Neural cell (in vitro differentiated cells): Measurements from ENCODE around the gene APP. TPM values are rescaled to one million over a fixed set of nuclear protein-coding genes. Genes with fewer than 3 reads are reported as not detected.

Experiments used
- H2AFZ ChIP-seq: fragments of 200-600, 300-800 bp; sonication (generic), shearing (Covaris generic); 2 replicates; pipeline ENCODE4 v1.6.0; 2014; ENCODE audit warnings: low read depth, mild to moderate bottlenecking, antibody characterized with exemption, low read length, moderate library complexity
- H3F3A ChIP-seq: fragments of 200-600 bp; shearing (Covaris generic); 2 replicates; pipeline ENCODE4 v1.6.1; 2016; ENCODE audit warnings: mild to moderate bottlenecking, moderate library complexity, mixed read lengths, antibody characterized with exemption, low read length; ENCODE audit not compliant: insufficient read depth, poor library complexity, severe bottlenecking
- H3K27ac ChIP-seq: fragments of 200-600, 300-800 bp; sonication (generic), shearing (Covaris generic); 2 replicates; pipeline ENCODE4 v1.5.1; 2014; ENCODE audit warnings: mild to moderate bottlenecking, low read length, moderate library complexity
- H3K27me3 ChIP-seq: fragments of 300-800, 200-600 bp; sonication (generic), shearing (Covaris generic); 2 replicates; pipeline ENCODE4 v1.6.0; 2014; ENCODE audit warnings: mild to moderate bottlenecking, low read depth, low read length, moderate library complexity; ENCODE audit not compliant: insufficient read depth
- H3K36me3 ChIP-seq: fragments of 300-800, 200-600 bp; sonication (generic), shearing (Covaris generic); 2 replicates; pipeline ENCODE4 v1.5.1; 2014; ENCODE audit warnings: mild to moderate bottlenecking, antibody characterized with exemption, low read length, moderate library complexity; ENCODE audit not compliant: insufficient read depth
- H3K4me2 ChIP-seq: fragments of 300-800, 200-600 bp; sonication (generic), shearing (Covaris generic); 2 replicates; pipeline ENCODE4 v1.6.0; 2014; ENCODE audit warnings: mild to moderate bottlenecking, low read length
- H3K4me3 ChIP-seq: fragments of 300-800, 200-600 bp; sonication (generic), shearing (Covaris generic); 2 replicates; pipeline ENCODE4 v1.5.1; 2014; ENCODE audit warnings: mild to moderate bottlenecking, low read length, moderate library complexity
- H3K79me2 ChIP-seq: fragments of 200-600 bp; shearing (Covaris generic); replicated peaks from 2 replicates; pipeline ENCODE4 v1.6.0; 2014; ENCODE audit warnings: mild to moderate bottlenecking, low read length, moderate library complexity; ENCODE audit not compliant: insufficient read depth
- H3K9ac ChIP-seq: fragments of 300-800, 200-600 bp; sonication (generic), shearing (Covaris generic); 2 replicates; pipeline ENCODE4 v1.6.1; 2016; ENCODE audit warnings: mild to moderate bottlenecking, low read length, mixed read lengths
- H3K9me2 ChIP-seq: fragments of 200-600 bp; shearing (Covaris generic); 2 replicates; pipeline ENCODE4 v1.6.1; 2016; ENCODE audit warnings: mild to moderate bottlenecking, low read length, mixed read lengths; ENCODE audit not compliant: insufficient read depth
- H3K9me3 ChIP-seq: fragments of 200-600, 300-800 bp; sonication (generic), shearing (Covaris generic); 2 replicates; pipeline ENCODE4 v1.6.1; 2016; ENCODE audit warnings: mild to moderate bottlenecking, mixed run types, low read length, moderate library complexity, mixed read lengths
- H4K20me1 ChIP-seq: fragments of 200-600 bp; shearing (Covaris generic); 2 replicates; pipeline ENCODE4 v1.6.1; 2016; ENCODE audit warnings: mild to moderate bottlenecking, mixed run types; ENCODE audit not compliant: insufficient read depth
- EP300 ChIP-seq: fragments of 450-650 bp; conservative IDR thresholded peaks from 2 replicates; pipeline ENCODE4 v1.6.1; 2014; ENCODE audit warnings: antibody characterized with exemption, mild to moderate bottlenecking, moderate library complexity; ENCODE audit not compliant: poor library complexity, severe bottlenecking
- EZH2 ChIP-seq: fragments of 200-600, 300-800 bp; shearing (Covaris generic), sonication (generic); IDR thresholded peaks from 2 replicates; pipeline ENCODE4 v1.6.1; 2014; ENCODE audit warnings: antibody characterized with exemption, low read length, borderline replicate concordance, mild to moderate bottlenecking; ENCODE audit not compliant: insufficient read depth, poor library complexity, severe bottlenecking
- MXI1 ChIP-seq: fragments of 450-650 bp; conservative IDR thresholded peaks from 2 replicates; pipeline ENCODE4 v1.6.1; 2014; ENCODE audit warnings: antibody characterized with exemption, mild to moderate bottlenecking; ENCODE audit not compliant: poor library complexity, severe bottlenecking
- SMC3 ChIP-seq: fragments of 450-650 bp; conservative IDR thresholded peaks from 2 replicates; pipeline ENCODE4 v1.6.1; 2014; ENCODE audit warnings: antibody characterized with exemption, mild to moderate bottlenecking, moderate library complexity; ENCODE audit not compliant: poor library complexity
- TAF1 ChIP-seq: IDR thresholded peaks from 2 replicates; pipeline ENCODE4 v1.6.1; 2012; ENCODE audit warnings: low read depth
- polyA plus RNA-seq: library from polyadenylated mRNA; depleted of rRNA; stranded (reverse); fragments of >200 nt; gene quantifications from 2 replicates; pipeline ENCODE4 v1.2.3, GENCODE V29; 2014
- TF ChIP-seq, protein P1 (sequence below): IDR thresholded peaks from 2 replicates; pipeline ENCODE4 v1.6.1; 2012; ENCODE audit warnings: borderline replicate concordance
- TF ChIP-seq, protein P2 (sequence below): fragments of 450-650 bp; IDR thresholded peaks from 2 replicates; pipeline ENCODE4 v1.5.1; 2014; ENCODE audit warnings: antibody characterized with exemption, mild to moderate bottlenecking, moderate library complexity; ENCODE audit not compliant: poor library complexity, severe bottlenecking

Gene APP
- polyA plus RNA-seq, 1 donor from 2014 or later, result 470 TPM

- no peak overlapping the region for H2AFZ ChIP-seq
- no peaks in the 10 kb centered on the region for H3K79me2 ChIP-seq
- no peaks in the 10 kb centered on the region for H3K27me3 ChIP-seq
- no peaks in the 10 kb centered on the region for H3F3A ChIP-seq
- no peak overlapping the region for H3K27ac ChIP-seq
- H3K4me3 ChIP-seq, result no peak overlapping the region
- H3K9me3 ChIP-seq, result peaks cover 5% of the 10 kb centered on the region
- no peak overlapping the region for H3K9ac ChIP-seq
- TF ChIP-seq, protein P1, sequence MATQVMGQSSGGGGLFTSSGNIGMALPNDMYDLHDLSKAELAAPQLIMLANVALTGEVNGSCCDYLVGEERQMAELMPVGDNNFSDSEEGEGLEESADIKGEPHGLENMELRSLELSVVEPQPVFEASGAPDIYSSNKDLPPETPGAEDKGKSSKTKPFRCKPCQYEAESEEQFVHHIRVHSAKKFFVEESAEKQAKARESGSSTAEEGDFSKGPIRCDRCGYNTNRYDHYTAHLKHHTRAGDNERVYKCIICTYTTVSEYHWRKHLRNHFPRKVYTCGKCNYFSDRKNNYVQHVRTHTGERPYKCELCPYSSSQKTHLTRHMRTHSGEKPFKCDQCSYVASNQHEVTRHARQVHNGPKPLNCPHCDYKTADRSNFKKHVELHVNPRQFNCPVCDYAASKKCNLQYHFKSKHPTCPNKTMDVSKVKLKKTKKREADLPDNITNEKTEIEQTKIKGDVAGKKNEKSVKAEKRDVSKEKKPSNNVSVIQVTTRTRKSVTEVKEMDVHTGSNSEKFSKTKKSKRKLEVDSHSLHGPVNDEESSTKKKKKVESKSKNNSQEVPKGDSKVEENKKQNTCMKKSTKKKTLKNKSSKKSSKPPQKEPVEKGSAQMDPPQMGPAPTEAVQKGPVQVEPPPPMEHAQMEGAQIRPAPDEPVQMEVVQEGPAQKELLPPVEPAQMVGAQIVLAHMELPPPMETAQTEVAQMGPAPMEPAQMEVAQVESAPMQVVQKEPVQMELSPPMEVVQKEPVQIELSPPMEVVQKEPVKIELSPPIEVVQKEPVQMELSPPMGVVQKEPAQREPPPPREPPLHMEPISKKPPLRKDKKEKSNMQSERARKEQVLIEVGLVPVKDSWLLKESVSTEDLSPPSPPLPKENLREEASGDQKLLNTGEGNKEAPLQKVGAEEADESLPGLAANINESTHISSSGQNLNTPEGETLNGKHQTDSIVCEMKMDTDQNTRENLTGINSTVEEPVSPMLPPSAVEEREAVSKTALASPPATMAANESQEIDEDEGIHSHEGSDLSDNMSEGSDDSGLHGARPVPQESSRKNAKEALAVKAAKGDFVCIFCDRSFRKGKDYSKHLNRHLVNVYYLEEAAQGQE, result no peak
- TF ChIP-seq SMC3 (no peak), EP300 (no peak), TAF1 (no peak)
- TF ChIP-seq, protein P2, sequence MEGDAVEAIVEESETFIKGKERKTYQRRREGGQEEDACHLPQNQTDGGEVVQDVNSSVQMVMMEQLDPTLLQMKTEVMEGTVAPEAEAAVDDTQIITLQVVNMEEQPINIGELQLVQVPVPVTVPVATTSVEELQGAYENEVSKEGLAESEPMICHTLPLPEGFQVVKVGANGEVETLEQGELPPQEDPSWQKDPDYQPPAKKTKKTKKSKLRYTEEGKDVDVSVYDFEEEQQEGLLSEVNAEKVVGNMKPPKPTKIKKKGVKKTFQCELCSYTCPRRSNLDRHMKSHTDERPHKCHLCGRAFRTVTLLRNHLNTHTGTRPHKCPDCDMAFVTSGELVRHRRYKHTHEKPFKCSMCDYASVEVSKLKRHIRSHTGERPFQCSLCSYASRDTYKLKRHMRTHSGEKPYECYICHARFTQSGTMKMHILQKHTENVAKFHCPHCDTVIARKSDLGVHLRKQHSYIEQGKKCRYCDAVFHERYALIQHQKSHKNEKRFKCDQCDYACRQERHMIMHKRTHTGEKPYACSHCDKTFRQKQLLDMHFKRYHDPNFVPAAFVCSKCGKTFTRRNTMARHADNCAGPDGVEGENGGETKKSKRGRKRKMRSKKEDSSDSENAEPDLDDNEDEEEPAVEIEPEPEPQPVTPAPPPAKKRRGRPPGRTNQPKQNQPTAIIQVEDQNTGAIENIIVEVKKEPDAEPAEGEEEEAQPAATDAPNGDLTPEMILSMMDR, result no peak
- no peaks in the 10 kb centered on the region for H3K36me3 ChIP-seq
- no peaks in the 10 kb centered on the region for H3K9me2 ChIP-seq
- no peak overlapping the region for H3K4me2 ChIP-seq
- no peaks in the 10 kb centered on the region for H4K20me1 ChIP-seq
Observed at GRCh38 chr21:25834381-25834780, 336.2 kb downstream of the APP start.

GRCh38 chr21:25831300-25831960 lies 339.1 kb downstream of the APP start:
- H3K27ac ChIP-seq, result no peak overlapping the region
- H3K4me3 ChIP-seq, result no peak overlapping the region
- H4K20me1 ChIP-seq, result no peaks in the 10 kb centered on the region
- no peak overlapping the region for H3K9ac ChIP-seq
- no peak overlapping the region for H2AFZ ChIP-seq
- no peaks in the 10 kb centered on the region for H3F3A ChIP-seq
- H3K27me3 ChIP-seq, result no peaks in the 10 kb centered on the region
- TF ChIP-seq EP300 (no peak), MXI1 (no peak), EZH2 (no peak), SMC3 (no peak)
- TF ChIP-seq, protein P2, result no peak
- TF ChIP-seq, protein P1, result no peak
- H3K4me2 ChIP-seq, result no peak overlapping the region
- no peaks in the 10 kb centered on the region for H3K36me3 ChIP-seq
- no peaks in the 10 kb centered on the region for H3K9me2 ChIP-seq
- no peaks in the 10 kb centered on the region for H3K79me2 ChIP-seq
- no peaks in the 10 kb centered on the region for H3K9me3 ChIP-seq
